ENCODE results near the gene CPNE6.

- TF ChIP-seq, protein P1, sequence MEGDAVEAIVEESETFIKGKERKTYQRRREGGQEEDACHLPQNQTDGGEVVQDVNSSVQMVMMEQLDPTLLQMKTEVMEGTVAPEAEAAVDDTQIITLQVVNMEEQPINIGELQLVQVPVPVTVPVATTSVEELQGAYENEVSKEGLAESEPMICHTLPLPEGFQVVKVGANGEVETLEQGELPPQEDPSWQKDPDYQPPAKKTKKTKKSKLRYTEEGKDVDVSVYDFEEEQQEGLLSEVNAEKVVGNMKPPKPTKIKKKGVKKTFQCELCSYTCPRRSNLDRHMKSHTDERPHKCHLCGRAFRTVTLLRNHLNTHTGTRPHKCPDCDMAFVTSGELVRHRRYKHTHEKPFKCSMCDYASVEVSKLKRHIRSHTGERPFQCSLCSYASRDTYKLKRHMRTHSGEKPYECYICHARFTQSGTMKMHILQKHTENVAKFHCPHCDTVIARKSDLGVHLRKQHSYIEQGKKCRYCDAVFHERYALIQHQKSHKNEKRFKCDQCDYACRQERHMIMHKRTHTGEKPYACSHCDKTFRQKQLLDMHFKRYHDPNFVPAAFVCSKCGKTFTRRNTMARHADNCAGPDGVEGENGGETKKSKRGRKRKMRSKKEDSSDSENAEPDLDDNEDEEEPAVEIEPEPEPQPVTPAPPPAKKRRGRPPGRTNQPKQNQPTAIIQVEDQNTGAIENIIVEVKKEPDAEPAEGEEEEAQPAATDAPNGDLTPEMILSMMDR (IDR thresholded peaks at IDR 0.05), result no peak
- no peak for TF ChIP-seq EZH2 (IDR thresholded peaks at IDR 0.05)
- no peak for TF ChIP-seq EZH2phosphoT487 (IDR thresholded peaks at IDR 0.05)
Observed at GRCh38 chr14:24113379-24113800, 42.0 kb downstream of the CPNE6 start.
